Trophoblast cell (in vitro differentiated cells and primary cell): ENCODE results near the gene EIF4E3.
A peak's percentile ranks its signal among the peaks of the same experiment; 100 is the strongest.

Source experiments
- DNase-seq, 2 donors: peaks; one replicate each; pipeline ENCODE4 v3.0.0-alpha.2; 2016
- H2AFZ ChIP-seq: 2 replicates; pipeline ENCODE4 v1.6.1; 2013; ENCODE audit warnings: low read length, moderate library complexity, mild to moderate bottlenecking; ENCODE audit not compliant: insufficient read depth, poor library complexity
- H2AK5ac ChIP-seq: 2 replicates; pipeline ENCODE4 v1.6.1; 2013; ENCODE audit warnings: mild to moderate bottlenecking, low read length
- H2BK120ac ChIP-seq: 2 replicates; pipeline ENCODE4 v1.6.1; 2013; ENCODE audit warnings: low read length, mild to moderate bottlenecking, moderate library complexity; ENCODE audit not compliant: insufficient read depth, poor library complexity
- H2BK12ac ChIP-seq: 2 replicates; pipeline ENCODE4 v1.6.1; 2013; ENCODE audit warnings: mild to moderate bottlenecking, low read length, moderate library complexity
- H2BK5ac ChIP-seq: 2 replicates; pipeline ENCODE4 v1.6.1; 2013; ENCODE audit warnings: low read length, low read depth, moderate library complexity, mild to moderate bottlenecking; ENCODE audit not compliant: poor library complexity
- H3K14ac ChIP-seq: 2 replicates; pipeline ENCODE4 v1.6.1; 2013; ENCODE audit warnings: mild to moderate bottlenecking, low read length
- H3K18ac ChIP-seq: 2 replicates; pipeline ENCODE4 v1.6.1; 2013; ENCODE audit warnings: mild to moderate bottlenecking, low read length
- H3K23ac ChIP-seq: 2 replicates; pipeline ENCODE4 v1.6.1; 2013; ENCODE audit warnings: low read length
- H3K27ac ChIP-seq: 2 replicates; pipeline ENCODE4 v1.5.1; 2013; ENCODE audit warnings: low read depth, mild to moderate bottlenecking, inconsistent platforms, low read length, moderate library complexity
- H3K27me3 ChIP-seq: 2 replicates; pipeline ENCODE4 v1.6.1; 2013; ENCODE audit warnings: inconsistent platforms, mild to moderate bottlenecking, low read length, moderate library complexity; ENCODE audit not compliant: insufficient read depth
- H3K36me3 ChIP-seq, 2 experiments: 1 replicate in 1 of 2; 2 replicates in 1 of 2; pipeline ENCODE4 v1.6.1; 2013; ENCODE audit warnings: low read length in 2 of 2, mild to moderate bottlenecking in 2 of 2, moderate library complexity in 1 of 2; ENCODE audit not compliant: insufficient read depth in 2 of 2, control insufficient read depth in 1 of 2
- H3K4ac ChIP-seq: 2 replicates; pipeline ENCODE4 v1.6.1; 2013; ENCODE audit warnings: low read depth, mild to moderate bottlenecking, low read length, moderate library complexity
- H3K4me1 ChIP-seq, 2 experiments: 1 replicate in 1 of 2; 2 replicates in 1 of 2; pipeline ENCODE4 v1.6.1; 2013; ENCODE audit warnings: low read length in 2 of 2, mild to moderate bottlenecking in 2 of 2, moderate library complexity in 1 of 2; ENCODE audit not compliant: insufficient read depth in 2 of 2, control insufficient read depth in 1 of 2
- H3K4me2 ChIP-seq: 2 replicates; pipeline ENCODE4 v1.6.1; 2013; ENCODE audit warnings: inconsistent platforms, mild to moderate bottlenecking, low read length, moderate library complexity
- H3K4me3 ChIP-seq: 2 replicates; pipeline ENCODE4 v1.5.1; 2013; ENCODE audit warnings: mild to moderate bottlenecking, low read depth, low read length, inconsistent platforms
- H3K79me1 ChIP-seq: one replicate; pipeline ENCODE4 v1.6.1; 2013; ENCODE audit warnings: low read length
- H3K79me2 ChIP-seq: 2 replicates; pipeline ENCODE4 v1.6.1; 2013; ENCODE audit warnings: low read length, mild to moderate bottlenecking; ENCODE audit not compliant: control insufficient read depth, insufficient read depth, poor library complexity
- H3K9ac ChIP-seq: 2 replicates; pipeline ENCODE4 v1.6.1; 2013; ENCODE audit warnings: mild to moderate bottlenecking, low read length
- H3K9me3 ChIP-seq: 2 replicates; pipeline ENCODE4 v1.6.1; 2013; ENCODE audit warnings: low read depth, mild to moderate bottlenecking, control low read depth, inconsistent platforms, low read length; ENCODE audit not compliant: insufficient read depth
- H4K12ac ChIP-seq: 2 replicates; pipeline ENCODE4 v1.6.1; 2013; ENCODE audit warnings: low read depth, mild to moderate bottlenecking, low read length, moderate library complexity
- H4K8ac ChIP-seq: 2 replicates; pipeline ENCODE4 v1.6.1; 2013; ENCODE audit warnings: low read depth, mild to moderate bottlenecking, low read length, moderate library complexity
- H4K91ac ChIP-seq: one replicate; pipeline ENCODE4 v1.6.1; 2013; ENCODE audit warnings: low read depth, mild to moderate bottlenecking, low read length, moderate library complexity
- WGBS: extraction: QIAGEN DNeasy Blood & Tissue Kit; methylation state at CpG from one replicate; pipeline ENCODE4 v1.1.7; 2013; ENCODE audit warnings: missing lambda C conversion rate; ENCODE audit not compliant: insufficient read length, insufficient coverage; ENCODE audit errors: extremely low coverage; 5-methylcytosine and 5-hydroxymethylcytosine counted together

The EIF4E3 gene

DNA sequence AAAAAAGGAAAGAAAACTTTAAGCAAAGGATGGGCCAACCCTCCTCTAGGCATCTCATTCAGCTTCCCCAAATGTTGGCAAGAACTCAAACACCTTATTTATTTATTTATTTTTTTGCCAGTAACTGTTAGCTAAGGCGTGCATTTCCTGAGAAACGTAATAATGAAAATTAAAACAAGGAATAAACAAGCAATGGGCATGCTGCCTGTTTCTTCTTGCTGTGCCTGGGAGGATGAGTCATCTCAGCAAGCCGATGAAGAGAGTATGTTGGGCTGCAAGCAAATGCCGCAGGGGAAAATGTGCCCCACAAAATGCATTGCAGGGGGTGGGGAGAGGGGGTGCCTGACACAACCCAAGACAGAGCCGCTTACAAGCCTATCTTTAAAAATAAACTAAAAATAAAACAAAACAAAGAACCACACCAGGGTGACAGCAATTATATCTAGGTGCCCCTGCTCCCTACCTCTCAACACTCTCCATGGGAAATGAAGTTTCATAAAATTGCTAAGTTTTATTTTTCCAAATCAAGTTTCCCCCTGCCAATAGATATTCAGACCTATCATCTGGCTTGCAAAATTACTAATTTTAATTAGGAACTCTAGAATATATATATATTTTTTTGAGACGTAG lies 40.3 kb downstream of the EIF4E3 start:
- H3K27me3 ChIP-seq = no peaks in the 10 kb centered on the region
- no peaks in the 10 kb centered on the region for H3K9me3 ChIP-seq
- no peak overlapping the region for H4K8ac ChIP-seq
- no peak overlapping the region for H2BK12ac ChIP-seq
- H3K4me3 ChIP-seq = no peak overlapping the region
- no peak overlapping the region for H3K23ac ChIP-seq
- no peak overlapping the region for H4K91ac ChIP-seq
- H2BK5ac ChIP-seq = peak overlapping the region; percentile 13
- peak overlapping the region; percentile 4 for H3K4me2 ChIP-seq
- H3K79me2 ChIP-seq = no peaks in the 10 kb centered on the region
- H3K27ac ChIP-seq = no peak overlapping the region
- no peak overlapping the region for H2AFZ ChIP-seq
- no peak overlapping the region for H2AK5ac ChIP-seq
- no peaks in the 10 kb centered on the region for H3K36me3 ChIP-seq
- H3K79me1 ChIP-seq = peaks cover 8% of the 10 kb centered on the region
- no peak overlapping the region for H2BK120ac ChIP-seq
- H3K9ac ChIP-seq = no peak overlapping the region
- DNase-seq = no peak
- no peak overlapping the region for H3K4ac ChIP-seq
- H3K14ac ChIP-seq = no peak overlapping the region
- H3K4me1 ChIP-seq = peaks cover 11 to 12% of the 10 kb centered on the region in 2 experiments
- H4K12ac ChIP-seq = no peak overlapping the region
- no peak overlapping the region for H3K18ac ChIP-seq
- no CpG with 5 or more reads among the region's 6 CpGs for WGBS

DNA sequence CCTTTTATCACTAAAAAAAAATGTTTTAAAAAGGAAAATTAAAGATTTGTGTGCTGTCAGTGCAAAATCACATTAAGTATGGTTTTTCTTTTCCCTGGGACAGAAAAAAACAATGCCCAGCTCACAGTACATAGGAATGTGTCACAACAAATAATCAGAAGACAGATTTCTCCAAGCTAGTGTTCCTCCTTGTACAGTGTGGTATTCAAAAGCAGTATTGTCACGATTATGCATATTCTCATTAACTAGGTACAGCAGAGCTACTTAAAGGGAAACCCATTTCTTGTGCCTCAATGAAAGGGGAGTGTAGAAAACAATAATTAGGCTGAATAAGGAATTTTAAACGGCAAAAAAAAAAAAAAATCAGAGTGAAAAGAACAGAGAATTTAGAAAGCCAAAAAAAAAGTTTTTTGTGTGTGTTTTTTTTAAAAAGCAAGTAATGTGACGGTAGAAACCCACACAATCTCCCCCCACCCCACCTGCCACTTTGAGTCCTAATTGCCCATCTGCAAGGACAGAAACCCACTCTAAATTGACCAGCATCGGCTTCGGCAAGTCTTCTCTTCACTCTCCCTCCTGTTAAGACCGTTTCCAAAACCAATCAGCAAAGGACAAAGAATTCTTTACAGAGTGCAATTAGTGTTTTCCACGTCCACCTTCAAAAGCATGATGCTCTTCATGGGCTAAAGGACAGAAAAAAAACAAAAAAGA lies 41.0 kb downstream of the EIF4E3 start:
- H4K12ac ChIP-seq = no peak overlapping the region
- no peak for DNase-seq
- H2BK12ac ChIP-seq = no peak overlapping the region
- no peak overlapping the region for H3K27ac ChIP-seq
- H3K23ac ChIP-seq = no peak overlapping the region
- WGBS = no CpG with 5 or more reads among the region's 7 CpGs
- H3K9me3 ChIP-seq = no peaks in the 10 kb centered on the region
- no peaks in the 10 kb centered on the region for H3K79me2 ChIP-seq
- peak overlapping the region; percentile 4 for H3K4me2 ChIP-seq
- no peaks in the 10 kb centered on the region for H3K36me3 ChIP-seq
- peaks cover 11 to 12% of the 10 kb centered on the region in 2 experiments for H3K4me1 ChIP-seq
- H2AK5ac ChIP-seq = no peak overlapping the region
- H3K9ac ChIP-seq = no peak overlapping the region
- no peak overlapping the region for H2AFZ ChIP-seq
- H3K27me3 ChIP-seq = no peaks in the 10 kb centered on the region
- H3K79me1 ChIP-seq = peaks cover 8% of the 10 kb centered on the region
- H2BK120ac ChIP-seq = no peak overlapping the region
- H4K91ac ChIP-seq = no peak overlapping the region
- no peak overlapping the region for H3K4me3 ChIP-seq
- H3K14ac ChIP-seq = no peak overlapping the region
- H4K8ac ChIP-seq = no peak overlapping the region
- no peak overlapping the region for H3K4ac ChIP-seq
- no peak overlapping the region for H2BK5ac ChIP-seq
- H3K18ac ChIP-seq = no peak overlapping the region

DNA sequence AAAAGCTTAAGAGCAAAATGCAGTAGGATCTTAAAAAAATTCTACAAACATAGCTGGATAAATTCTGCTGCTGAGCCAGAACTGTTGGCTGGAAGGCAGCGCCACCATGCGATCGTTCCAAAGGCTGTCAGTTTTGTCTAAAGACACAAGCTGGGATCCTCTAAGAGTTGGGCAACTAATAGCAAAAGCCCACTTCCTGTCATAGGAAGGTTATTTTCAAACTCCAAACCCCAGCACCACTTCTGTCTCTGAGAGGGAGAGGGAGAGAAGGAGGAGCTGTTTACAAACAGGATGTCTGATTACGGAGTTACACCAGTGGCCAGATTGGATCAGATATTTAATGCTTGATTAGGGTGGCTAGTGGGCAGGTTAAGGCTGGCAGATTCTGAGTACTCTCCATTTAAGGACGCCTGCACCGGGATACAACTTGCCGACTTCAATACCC lies 44.0 kb downstream of the EIF4E3 start:
- Histone ChIP-seq H2AFZ (no peak overlapping the region), H3K27me3 (no peaks in the 10 kb centered on the region), H3K18ac (no peak overlapping the region), H3K14ac (no peak overlapping the region), H2BK12ac (peak overlapping the region; percentile 80), H2AK5ac (peak overlapping the region; percentile 46), H3K9ac (no peak overlapping the region), H3K27ac (no peak overlapping the region), H3K36me3 (no peaks in the 10 kb centered on the region), H3K79me1 (peaks cover 4% of the 10 kb centered on the region), H4K12ac (no peak overlapping the region), H2BK5ac (no peak overlapping the region), H4K8ac (peak overlapping the region; percentile 38), H3K9me3 (no peaks in the 10 kb centered on the region), H4K91ac (peak overlapping the region; percentile 24), H3K23ac (no peak overlapping the region), H3K4ac (no peak overlapping the region), H2BK120ac (no peak overlapping the region), H3K4me3 (no peak overlapping the region), H3K4me1 (peaks cover 4 to 5% of the 10 kb centered on the region in 2 experiments), H3K79me2 (no peaks in the 10 kb centered on the region), H3K4me2 (no peak overlapping the region)
- no CpG with 5 or more reads among the region's 7 CpGs for WGBS
- peak; percentile 51 to 68 for DNase-seq

DNA sequence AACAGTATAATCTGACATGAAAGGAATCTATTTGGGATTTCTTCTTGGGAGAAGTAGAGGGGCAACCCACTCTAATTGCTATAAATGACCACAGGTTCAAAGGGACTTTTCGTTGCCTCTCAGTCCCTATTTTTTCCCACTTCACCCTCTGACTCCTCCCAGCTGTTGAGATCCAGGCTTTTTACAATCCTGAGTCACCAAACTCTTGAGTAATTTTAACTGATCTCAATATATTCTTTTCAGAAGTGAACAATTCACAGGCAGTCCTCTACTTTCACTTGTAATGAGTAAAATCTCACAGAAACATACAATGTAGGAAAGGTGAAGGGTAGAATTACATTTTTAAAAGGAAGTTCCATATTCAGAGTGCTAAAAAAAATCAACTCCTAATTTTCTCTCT lies 44.6 kb downstream of the EIF4E3 start:
- Histone ChIP-seq H3K36me3 (no peaks in the 10 kb centered on the region), H3K9me3 (no peaks in the 10 kb centered on the region), H3K4me3 (no peak overlapping the region), H4K91ac (no peak overlapping the region), H2AFZ (no peak overlapping the region), H3K27ac (no peak overlapping the region), H2AK5ac (no peak overlapping the region), H2BK120ac (no peak overlapping the region), H3K4me2 (no peak overlapping the region), H3K79me1 (no peaks in the 10 kb centered on the region), H4K12ac (no peak overlapping the region), H3K23ac (no peak overlapping the region), H3K9ac (no peak overlapping the region), H3K18ac (no peak overlapping the region), H2BK5ac (no peak overlapping the region), H2BK12ac (no peak overlapping the region), H3K27me3 (no peaks in the 10 kb centered on the region), H3K4me1 (peaks cover 4 to 5% of the 10 kb centered on the region in 2 experiments), H3K14ac (no peak overlapping the region), H4K8ac (no peak overlapping the region), H3K4ac (no peak overlapping the region), H3K79me2 (no peaks in the 10 kb centered on the region)
- DNase-seq = peak in 1 of 2 donors; percentile 49
- WGBS = no CpG with 5 or more reads among the region's 1 CpG
